Measurements from ENCODE around the gene FAM114A1.
"Not testable (repeated sequence)": the region's sequence is repeated elsewhere in the genome, so short reads cannot be mapped to it uniquely, and the experiment has no call there.

The FAM114A1 gene

DNA sequence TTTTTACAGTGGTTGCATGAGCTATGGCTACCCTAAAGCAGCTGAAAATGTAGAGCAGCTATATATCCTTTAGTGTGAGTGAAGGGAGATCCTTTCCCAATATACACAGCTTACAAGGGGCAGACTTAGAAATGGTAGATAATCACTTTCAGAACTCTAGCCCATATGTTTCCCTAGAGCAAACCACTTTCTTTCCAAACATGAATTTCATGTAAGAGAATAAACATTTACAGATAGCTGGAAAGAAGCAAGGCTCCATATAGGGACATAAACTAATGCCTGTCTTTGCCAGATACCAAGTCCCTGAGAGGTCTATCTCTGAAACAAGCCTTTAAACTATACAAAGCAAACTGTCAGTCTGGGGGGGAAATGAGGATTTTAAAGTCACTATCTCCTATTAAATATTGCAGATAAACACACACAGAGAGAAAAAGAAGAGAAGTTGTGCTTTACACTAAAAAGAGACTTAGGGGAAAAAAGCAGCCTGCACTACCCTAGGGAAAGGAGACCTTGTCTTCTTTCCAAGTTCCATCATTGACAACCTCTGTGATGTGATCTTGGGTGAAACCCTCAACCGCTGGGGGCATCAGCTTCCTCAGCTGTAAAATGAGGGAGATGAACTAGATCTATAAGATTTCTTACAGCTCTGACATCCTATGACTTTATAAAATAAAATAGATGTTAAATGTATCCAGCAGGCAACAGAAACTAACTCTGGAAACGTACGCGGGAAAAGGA is 91.0 kb downstream of the FAM114A1 start:
- no peaks in the 10 kb centered on the region for H3K4me1 ChIP-seq (ENCODE audit: control insufficient read depth, insufficient read depth, low read length)
- no peak overlapping the region for H3K9ac ChIP-seq (ENCODE audit: low read depth, low read length)
- no peaks in the 10 kb centered on the region for H3K36me3 ChIP-seq (ENCODE audit: control insufficient read depth, insufficient read depth, low read length)
- no peaks in the 10 kb centered on the region for H3K9me3 ChIP-seq (ENCODE audit: control insufficient read depth, insufficient read depth, low read length)
- H3K4me3 ChIP-seq (ENCODE audit: low read depth, low read length) = no peak overlapping the region
- no peaks in the 10 kb centered on the region for H3K27me3 ChIP-seq (ENCODE audit: control insufficient read depth, insufficient read depth, low read length)

DNA sequence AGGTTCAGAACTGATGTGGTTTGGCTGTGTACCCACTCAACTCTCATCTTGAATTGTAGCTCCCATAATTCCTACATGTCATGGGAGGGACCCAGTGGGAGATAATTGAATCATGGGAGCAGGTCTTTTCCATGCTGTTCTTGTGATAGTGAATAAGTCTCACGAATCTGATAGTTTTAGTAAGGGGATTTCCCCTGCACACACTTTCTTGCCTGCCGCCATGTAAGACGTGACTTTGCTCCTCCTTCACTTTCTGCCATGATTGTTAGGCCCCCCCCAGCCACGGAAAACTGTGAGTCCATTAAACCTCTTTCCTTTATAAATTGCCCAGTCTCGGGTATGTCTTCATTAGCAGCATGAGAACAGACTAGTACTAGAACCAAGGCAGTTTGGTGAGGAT is 91.6 kb downstream of the FAM114A1 start:
- H3K27me3 ChIP-seq (ENCODE audit: control insufficient read depth, insufficient read depth, low read length); H3K36me3 ChIP-seq (ENCODE audit: control insufficient read depth, insufficient read depth, low read length); H3K4me1 ChIP-seq (ENCODE audit: control insufficient read depth, insufficient read depth, low read length); H3K4me3 ChIP-seq (ENCODE audit: low read depth, low read length); H3K9me3 ChIP-seq (ENCODE audit: control insufficient read depth, insufficient read depth, low read length); H3K9ac ChIP-seq (ENCODE audit: low read depth, low read length): not testable (repeated sequence)

GRCh38 chr4:38964942-38965775 is 97.6 kb downstream of the FAM114A1 start:
- no peaks in the 10 kb centered on the region for H3K27me3 ChIP-seq (ENCODE audit: control insufficient read depth, insufficient read depth, low read length)
- H3K9me3 ChIP-seq (ENCODE audit: control insufficient read depth, insufficient read depth, low read length) = no peaks in the 10 kb centered on the region
- H3K4me3 ChIP-seq (ENCODE audit: low read depth, low read length) = no peak overlapping the region
- no peaks in the 10 kb centered on the region for H3K4me1 ChIP-seq (ENCODE audit: control insufficient read depth, insufficient read depth, low read length)
- H3K9ac ChIP-seq (ENCODE audit: low read depth, low read length) = no peak overlapping the region
- H3K36me3 ChIP-seq (ENCODE audit: control insufficient read depth, insufficient read depth, low read length) = no peaks in the 10 kb centered on the region

GRCh38 chr4:38965866-38966265 is 98.3 kb downstream of the FAM114A1 start:
- Histone ChIP-seq H3K4me1 (ENCODE audit: control insufficient read depth, insufficient read depth, low read length) (no peaks in the 10 kb centered on the region), H3K9me3 (ENCODE audit: control insufficient read depth, insufficient read depth, low read length) (no peaks in the 10 kb centered on the region), H3K4me3 (ENCODE audit: low read depth, low read length) (no peak overlapping the region), H3K27me3 (ENCODE audit: control insufficient read depth, insufficient read depth, low read length) (no peaks in the 10 kb centered on the region), H3K9ac (ENCODE audit: low read depth, low read length) (no peak overlapping the region), H3K36me3 (ENCODE audit: control insufficient read depth, insufficient read depth, low read length) (no peaks in the 10 kb centered on the region)

GRCh38 chr4:38967260-38968095 is 99.9 kb downstream of the FAM114A1 start:
- Histone ChIP-seq H3K9ac (ENCODE audit: low read depth, low read length) (no peak overlapping the region), H3K27me3 (ENCODE audit: control insufficient read depth, insufficient read depth, low read length) (no peaks in the 10 kb centered on the region), H3K9me3 (ENCODE audit: control insufficient read depth, insufficient read depth, low read length) (no peaks in the 10 kb centered on the region), H3K4me1 (ENCODE audit: control insufficient read depth, insufficient read depth, low read length) (no peaks in the 10 kb centered on the region), H3K36me3 (ENCODE audit: control insufficient read depth, insufficient read depth, low read length) (no peaks in the 10 kb centered on the region), H3K4me3 (ENCODE audit: low read depth, low read length) (no peak overlapping the region)

DNA sequence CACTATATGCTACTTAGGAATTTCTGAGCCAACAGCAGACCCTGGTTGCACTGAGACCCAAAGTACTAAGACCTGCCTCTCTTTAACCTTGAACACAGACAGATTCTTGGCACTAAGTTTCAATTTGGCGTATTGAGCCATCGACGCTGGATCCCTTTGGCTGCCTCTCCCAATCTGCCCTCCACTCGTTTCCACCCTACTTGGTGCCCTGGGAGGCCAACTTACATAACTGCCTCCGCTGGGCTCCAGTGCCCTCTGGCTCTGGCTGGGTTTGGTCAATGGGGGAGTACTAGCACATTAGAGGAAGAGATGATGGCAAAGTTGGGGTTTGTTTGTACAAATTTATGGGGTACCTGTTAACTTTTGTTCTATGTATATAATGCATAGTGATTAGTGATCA is 101.1 kb downstream of the FAM114A1 start:
- Histone ChIP-seq H3K36me3 (ENCODE audit: control insufficient read depth, insufficient read depth, low read length) (no peaks in the 10 kb centered on the region), H3K9me3 (ENCODE audit: control insufficient read depth, insufficient read depth, low read length) (no peaks in the 10 kb centered on the region), H3K4me3 (ENCODE audit: low read depth, low read length) (no peak overlapping the region), H3K27me3 (ENCODE audit: control insufficient read depth, insufficient read depth, low read length) (no peaks in the 10 kb centered on the region), H3K4me1 (ENCODE audit: control insufficient read depth, insufficient read depth, low read length) (no peaks in the 10 kb centered on the region), H3K9ac (ENCODE audit: low read depth, low read length) (no peak overlapping the region)

GRCh38 chr4:38976308-38976707 is 108.7 kb downstream of the FAM114A1 start:
- H3K27me3 ChIP-seq (ENCODE audit: control insufficient read depth, insufficient read depth, low read length) = no peaks in the 10 kb centered on the region
- no peak overlapping the region for H3K9ac ChIP-seq (ENCODE audit: low read depth, low read length)
- no peak overlapping the region for H3K4me3 ChIP-seq (ENCODE audit: low read depth, low read length)
- no peaks in the 10 kb centered on the region for H3K4me1 ChIP-seq (ENCODE audit: control insufficient read depth, insufficient read depth, low read length)
- H3K36me3 ChIP-seq (ENCODE audit: control insufficient read depth, insufficient read depth, low read length) = no peaks in the 10 kb centered on the region
- no peaks in the 10 kb centered on the region for H3K9me3 ChIP-seq (ENCODE audit: control insufficient read depth, insufficient read depth, low read length)

GRCh38 chr4:38979081-38979480 is 111.5 kb downstream of the FAM114A1 start:
- H3K4me1 ChIP-seq (ENCODE audit: control insufficient read depth, insufficient read depth, low read length) = no peaks in the 10 kb centered on the region
- H3K27me3 ChIP-seq (ENCODE audit: control insufficient read depth, insufficient read depth, low read length) = no peaks in the 10 kb centered on the region
- no peak overlapping the region for H3K4me3 ChIP-seq (ENCODE audit: low read depth, low read length)
- H3K9me3 ChIP-seq (ENCODE audit: control insufficient read depth, insufficient read depth, low read length) = no peaks in the 10 kb centered on the region
- no peaks in the 10 kb centered on the region for H3K36me3 ChIP-seq (ENCODE audit: control insufficient read depth, insufficient read depth, low read length)
- H3K9ac ChIP-seq (ENCODE audit: low read depth, low read length) = no peak overlapping the region

- Histone ChIP-seq H3K9ac (ENCODE audit: low read depth, low read length) (no peak overlapping the region), H3K9me3 (ENCODE audit: control insufficient read depth, insufficient read depth, low read length) (no peaks in the 10 kb centered on the region), H3K27me3 (ENCODE audit: control insufficient read depth, insufficient read depth, low read length) (no peaks in the 10 kb centered on the region), H3K4me3 (ENCODE audit: low read depth, low read length) (no peak overlapping the region), H3K36me3 (ENCODE audit: control insufficient read depth, insufficient read depth, low read length) (no peaks in the 10 kb centered on the region), H3K4me1 (ENCODE audit: control insufficient read depth, insufficient read depth, low read length) (no peaks in the 10 kb centered on the region)
These were observed 112.1 kb downstream of the FAM114A1 start for GRCh38 chr4:38979511-38980230.

DNA sequence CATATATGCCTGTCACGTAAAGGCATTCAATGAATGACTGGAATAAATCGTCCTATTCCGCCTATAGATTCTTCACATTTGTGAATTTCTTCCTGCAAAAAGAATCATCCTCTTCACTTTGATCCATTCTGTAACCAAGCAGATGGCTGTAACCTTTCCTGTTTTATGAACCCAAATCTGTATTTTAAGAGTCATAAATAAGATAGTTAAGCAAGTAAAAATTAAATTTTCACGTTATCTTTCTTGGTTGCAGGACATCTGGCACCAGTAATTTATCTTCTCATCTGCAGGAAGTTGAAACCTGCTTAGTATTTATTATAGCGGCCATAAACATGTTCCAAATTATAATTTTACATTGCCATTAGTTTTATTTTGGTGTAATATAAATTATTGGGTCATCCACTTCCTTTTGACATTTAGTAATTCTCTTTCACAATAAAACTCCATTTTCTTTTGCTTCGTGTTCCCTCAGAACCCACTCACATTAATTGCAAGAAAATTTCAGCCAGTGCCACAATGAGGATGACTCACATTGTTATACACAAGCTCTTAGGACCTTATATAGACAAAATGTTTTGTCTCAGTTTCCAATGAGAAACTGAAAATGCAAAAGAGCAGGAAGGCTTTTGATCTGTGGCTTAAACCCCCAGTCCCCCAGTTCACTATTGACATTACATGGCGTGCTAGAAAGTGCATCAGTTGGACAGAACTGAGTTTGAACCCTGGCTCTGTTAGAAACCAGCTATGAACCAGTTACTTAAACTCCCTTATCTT is 113.5 kb downstream of the FAM114A1 start:
- H3K4me1 ChIP-seq (ENCODE audit: control insufficient read depth, insufficient read depth, low read length) = no peaks in the 10 kb centered on the region
- H3K36me3 ChIP-seq (ENCODE audit: control insufficient read depth, insufficient read depth, low read length) = no peaks in the 10 kb centered on the region
- no peak overlapping the region for H3K9ac ChIP-seq (ENCODE audit: low read depth, low read length)
- no peaks in the 10 kb centered on the region for H3K9me3 ChIP-seq (ENCODE audit: control insufficient read depth, insufficient read depth, low read length)
- H3K27me3 ChIP-seq (ENCODE audit: control insufficient read depth, insufficient read depth, low read length) = no peaks in the 10 kb centered on the region
- no peak overlapping the region for H3K4me3 ChIP-seq (ENCODE audit: low read depth, low read length)
